IMR-90 (cell line): ENCODE measurements around the gene RAD21L1. TPM values are rescaled to one million over a fixed set of nuclear protein-coding genes. Genes with fewer than 3 reads are reported as not detected.

Experiments used
- ATAC-seq: fragments of 200-7000 bp; cut with Tn5 transposase; 2 replicates; pipeline ENCODE4 v1.9.1; 2020; ENCODE audit warnings: low read depth, mild to moderate bottlenecking, moderate library complexity
- BruUV-seq: library from RNA; stranded (reverse); fragments of 400-500 nt; replicated peaks from 2 replicates; lab custom pipeline; 2021; lab: Mats Ljungman, UMichigan
- CTCF ChIA-PET: fragments of 300-600 bp; formaldehyde crosslinking; extraction: SDS; loops from one replicate; lab custom pipeline; 2021; ENCODE audit warnings: antibody characterized with exemption; lab: Yijun Ruan, JAX
- POLR2A ChIA-PET: fragments of 300-600 bp; sonication (Branson Sonifier 250); formaldehyde crosslinking; loops from one replicate; lab custom pipeline; 2022; ENCODE audit warnings: antibody characterized with exemption; ENCODE audit not compliant: unreplicated experiment; lab: Charles Lee
- DNase-seq: peaks from one replicate; pipeline ENCODE4 v3.0.0; 2013
- H2AFZ ChIP-seq: replicated peaks from 2 replicates; pipeline ENCODE3; 2013; ENCODE audit warnings: low read length, mild to moderate bottlenecking; ENCODE audit not compliant: poor library complexity
- H2AK5ac ChIP-seq: 2 replicates; pipeline ENCODE4 v1.6.1; 2013; ENCODE audit warnings: low read depth, low read length, inconsistent platforms
- H2AK9ac ChIP-seq: replicated peaks from 2 replicates; pipeline ENCODE3; 2013; ENCODE audit warnings: mild to moderate bottlenecking, low read depth, low read length, moderate library complexity; ENCODE audit not compliant: poor library complexity
- H2BK120ac ChIP-seq: 2 replicates; pipeline ENCODE4 v1.6.1; 2013; ENCODE audit warnings: low read depth, low read length, inconsistent platforms
- H2BK15ac ChIP-seq: 3 replicates; pipeline ENCODE4 v1.6.1; 2013; ENCODE audit warnings: low read depth, low read length, inconsistent platforms
- H2BK20ac ChIP-seq: 2 replicates; pipeline ENCODE4 v1.6.1; 2013; ENCODE audit warnings: low read depth, mild to moderate bottlenecking, inconsistent platforms, low read length, moderate library complexity
- H2BK5ac ChIP-seq: 2 replicates; pipeline ENCODE4 v1.6.1; 2013; ENCODE audit warnings: mild to moderate bottlenecking, low read depth, low read length, inconsistent platforms; ENCODE audit not compliant: poor library complexity, severe bottlenecking
- H3K14ac ChIP-seq: replicated peaks from 2 replicates; pipeline ENCODE4 v1.6.1; 2013; ENCODE audit warnings: low read depth, low read length, inconsistent platforms
- H3K18ac ChIP-seq: 2 replicates; pipeline ENCODE4 v1.6.1; 2013; ENCODE audit warnings: low read depth, low read length, control low read depth
- H3K23ac ChIP-seq: 2 replicates; pipeline ENCODE4 v1.6.1; 2013; ENCODE audit warnings: low read depth, low read length, inconsistent platforms
- H3K27ac ChIP-seq: 2 replicates; pipeline ENCODE4 v1.5.1; 2013; ENCODE audit warnings: mild to moderate bottlenecking, control low read depth, low read length; ENCODE audit not compliant: insufficient read depth
- H3K27me3 ChIP-seq: 2 replicates; pipeline ENCODE4 v1.6.1; 2013; ENCODE audit warnings: low read length; ENCODE audit not compliant: control insufficient read depth, insufficient read depth
- H3K36me3 ChIP-seq: 2 replicates; pipeline ENCODE4 v1.6.1; 2013; ENCODE audit warnings: low read length, mixed read lengths; ENCODE audit not compliant: control insufficient read depth, insufficient read depth
- H3K4ac ChIP-seq: 2 replicates; pipeline ENCODE4 v1.6.1; 2013; ENCODE audit warnings: low read depth, low read length, inconsistent platforms
- H3K4me1 ChIP-seq: 2 replicates; pipeline ENCODE4 v1.6.1; 2013; ENCODE audit warnings: low read length, mixed read lengths; ENCODE audit not compliant: control insufficient read depth, insufficient read depth
- H3K4me2 ChIP-seq: 2 replicates; pipeline ENCODE4 v1.6.1; 2013; ENCODE audit warnings: low read depth, mild to moderate bottlenecking, control low read depth, low read length, moderate library complexity
- H3K4me3 ChIP-seq: 2 replicates; pipeline ENCODE4 v1.5.1; 2013; ENCODE audit warnings: low read depth, mild to moderate bottlenecking, control low read depth, low read length, moderate library complexity; ENCODE audit not compliant: insufficient read depth
- H3K56ac ChIP-seq: 2 replicates; pipeline ENCODE4 v1.6.1; 2013; ENCODE audit warnings: low read length, inconsistent platforms; ENCODE audit not compliant: insufficient read depth; ENCODE audit errors: extremely low read depth
- H3K79me1 ChIP-seq, 2 experiments: 2 replicates each; pipeline ENCODE4 v1.6.1; 2013; ENCODE audit warnings: low read length in 2 of 2, inconsistent platforms in 1 of 2, low read depth in 1 of 2
- H3K9ac ChIP-seq: 2 replicates; pipeline ENCODE4 v1.6.1; 2013; ENCODE audit warnings: low read depth, low read length, control low read depth
- H3K9me1 ChIP-seq: 2 replicates; pipeline ENCODE4 v1.6.1; 2013; ENCODE audit warnings: low read length, inconsistent platforms; ENCODE audit not compliant: insufficient read depth
- H3K9me3 ChIP-seq: 2 replicates; pipeline ENCODE4 v1.6.1; 2013; ENCODE audit warnings: low read length; ENCODE audit not compliant: control insufficient read depth, insufficient read depth
- H4K20me1 ChIP-seq: 2 replicates; pipeline ENCODE4 v1.6.1; 2013; ENCODE audit warnings: low read length, inconsistent platforms; ENCODE audit not compliant: insufficient read depth
- H4K5ac ChIP-seq: 2 replicates; pipeline ENCODE4 v1.6.1; 2013; ENCODE audit warnings: mild to moderate bottlenecking, low read depth, low read length, control low read depth
- H4K8ac ChIP-seq, 2 experiments: 2 replicates each; pipeline ENCODE4 v1.6.1; 2013; ENCODE audit warnings: low read depth in 2 of 2, low read length in 2 of 2, control low read depth in 1 of 2, inconsistent platforms in 1 of 2
- H4K91ac ChIP-seq: 2 replicates; pipeline ENCODE4 v1.6.1; 2013; ENCODE audit warnings: low read depth, low read length, inconsistent platforms; ENCODE audit not compliant: insufficient read depth
- CHD1 ChIP-seq: IDR thresholded peaks from 2 replicates; pipeline ENCODE4 v1.6.1; 2012; ENCODE audit warnings: low read depth, low read length, improper control_type of control experiment
- SMC3 ChIP-seq: fragments of 150-350 bp; IDR thresholded peaks from 2 replicates; pipeline ENCODE4 v1.6.1; 2016; ENCODE audit warnings: low read depth, mild to moderate bottlenecking, antibody characterized with exemption, low read length, moderate library complexity
- WGBS, 2 experiments: methylation state at CpG; one replicate each; pipeline versions ENCODE4 v1.1.5 to v1.1.7; 2013; ENCODE audit warnings: missing lambda C conversion rate in 2 of 2; ENCODE audit not compliant: insufficient read length in 1 of 2; ENCODE audit errors: extremely low coverage in 2 of 2; 5-methylcytosine and 5-hydroxymethylcytosine counted together
- dilution Hi-C: fragments of 300-500 bp; cut with HindIII; formaldehyde crosslinking; loops from one replicate; pipeline ENCODE4 v1.14.3; 2018; ENCODE audit warnings: low sequenced_read_pairs; ENCODE audit not compliant: unreplicated experiment
- in situ Hi-C: fragments of 300-500 bp; cut with MboI; formaldehyde crosslinking; loops from 3 replicates; pipeline ENCODE4 v1.14.3; 2019; ENCODE audit warnings: low sequenced_read_pairs, inconsistent platforms, mixed read lengths
- intact Hi-C: fragments of 100-400 bp; cut with micrococcal nuclease; formaldehyde crosslinking; loops from 2 replicates; pipeline ENCODE4 v1.10.0; 2022
- polyA plus RNA-seq, 3 experiments: library from polyadenylated mRNA; depleted of rRNA; stranded (reverse); fragments of >200 nt; gene quantifications; 2 replicates each; pipeline ENCODE4 v1.2.3, GENCODE V29; 2012; ENCODE audit warnings: low replicate concordance in 1 of 3
- total RNA-seq: library from RNA; depleted of rRNA; stranded (reverse); fragments of >200 nt; gene quantifications from 2 replicates; pipeline ENCODE4 v1.2.3, GENCODE V29; 2012

RAD21L1 gene
- total and polyA plus RNA-seq, 2 of the 4 experiments (the other 2 are of a cell fraction): not detected

DNA sequence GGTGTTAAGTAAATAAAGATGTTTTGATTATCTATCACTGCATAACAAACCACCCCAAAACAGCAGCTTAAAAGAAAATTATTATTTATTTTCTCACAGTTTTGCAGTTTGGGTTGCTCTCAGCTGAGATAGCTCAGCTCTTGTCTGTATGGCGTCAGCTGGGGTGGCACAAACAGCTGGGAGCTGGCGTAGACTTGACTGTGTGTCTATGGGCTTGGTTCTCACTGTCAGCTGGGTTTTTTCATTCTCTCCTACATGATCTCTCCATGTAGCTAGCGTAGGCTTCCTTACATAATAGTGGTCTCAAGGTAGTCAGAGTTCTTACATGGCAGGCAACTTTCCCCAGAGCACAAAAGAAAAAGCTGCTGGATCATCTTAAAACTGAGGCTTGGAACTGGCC, 34.5 kb upstream of the RAD21L1 start:
- no peak overlapping the region for H4K8ac ChIP-seq
- H3K9me1 ChIP-seq: peaks cover 3% of the 10 kb centered on the region; the same call in 1 of the 2 replicates
- no peak for DNase-seq
- H3K18ac ChIP-seq: no peak overlapping the region
- no peak overlapping the region for H3K4ac ChIP-seq
- no peak overlapping the region for H3K9ac ChIP-seq
- ChIA-PET POLR2A (no interaction called here), CTCF (interaction anchor here (0.5 to 0.6 kb wide), 2 partner anchors 22 to 317 kb away, joined by 3 read pairs; no protein-coding TSS in a partner anchor)
- no peak overlapping the region for H2BK120ac ChIP-seq
- no peak overlapping the region for H2AFZ ChIP-seq
- no peak overlapping the region for H3K4me3 ChIP-seq
- no peak overlapping the region for H3K4me2 ChIP-seq
- H3K9me3 ChIP-seq: peaks cover 2% of the 10 kb centered on the region; the same call in 1 of the 2 replicates
- TF ChIP-seq CHD1 (no peak), SMC3 (no peak)
- no peak overlapping the region for H2BK15ac ChIP-seq
- in situ Hi-C loops: no loop called here
- no peak overlapping the region for H2AK9ac ChIP-seq
- no peak overlapping the region for H2AK5ac ChIP-seq
- no peak overlapping the region for H3K56ac ChIP-seq
- no CpG with 5 or more reads among the region's 3 CpGs for WGBS, 2 experiments
- no peak for ATAC-seq
- H3K79me1 ChIP-seq: no peaks in the 10 kb centered on the region
- no peak overlapping the region for H4K91ac ChIP-seq
- H4K5ac ChIP-seq: no peak overlapping the region
- no peaks in the 10 kb centered on the region for H4K20me1 ChIP-seq
- no peak overlapping the region for H3K27ac ChIP-seq
- BruUV-seq: no TSS peak
- H2BK20ac ChIP-seq: no peak overlapping the region
- peaks cover 47% of the 10 kb centered on the region for H3K27me3 ChIP-seq
- H3K36me3 ChIP-seq: no peaks in the 10 kb centered on the region
- intact Hi-C loops: no loop called here
- no peak overlapping the region for H3K23ac ChIP-seq
- dilution Hi-C loops: no loop called here
- no peak overlapping the region for H3K14ac ChIP-seq
- no peaks in the 10 kb centered on the region for H3K4me1 ChIP-seq
- no peak overlapping the region for H2BK5ac ChIP-seq
